Trophoblast cell (in vitro differentiated cells and primary cell): ENCODE data around the gene MSRB1.
"Not testable (repeated sequence)": the region's sequence is repeated elsewhere in the genome, so short reads cannot be mapped to it uniquely, and the experiment has no call there.

ENCODE experiments used
- DNase-seq, 2 donors: peaks; one replicate each; pipeline ENCODE4 v3.0.0-alpha.2; 2016
- H2AFZ ChIP-seq: 2 replicates; pipeline ENCODE4 v1.6.1; 2013; ENCODE audit warnings: low read length, moderate library complexity, mild to moderate bottlenecking; ENCODE audit not compliant: insufficient read depth, poor library complexity
- H2AK5ac ChIP-seq: 2 replicates; pipeline ENCODE4 v1.6.1; 2013; ENCODE audit warnings: mild to moderate bottlenecking, low read length
- H2BK120ac ChIP-seq: 2 replicates; pipeline ENCODE4 v1.6.1; 2013; ENCODE audit warnings: low read length, mild to moderate bottlenecking, moderate library complexity; ENCODE audit not compliant: insufficient read depth, poor library complexity
- H2BK12ac ChIP-seq: 2 replicates; pipeline ENCODE4 v1.6.1; 2013; ENCODE audit warnings: mild to moderate bottlenecking, low read length, moderate library complexity
- H2BK5ac ChIP-seq: 2 replicates; pipeline ENCODE4 v1.6.1; 2013; ENCODE audit warnings: low read length, low read depth, moderate library complexity, mild to moderate bottlenecking; ENCODE audit not compliant: poor library complexity
- H3K14ac ChIP-seq: 2 replicates; pipeline ENCODE4 v1.6.1; 2013; ENCODE audit warnings: mild to moderate bottlenecking, low read length
- H3K18ac ChIP-seq: 2 replicates; pipeline ENCODE4 v1.6.1; 2013; ENCODE audit warnings: mild to moderate bottlenecking, low read length
- H3K23ac ChIP-seq: 2 replicates; pipeline ENCODE4 v1.6.1; 2013; ENCODE audit warnings: low read length
- H3K27ac ChIP-seq: 2 replicates; pipeline ENCODE4 v1.5.1; 2013; ENCODE audit warnings: low read depth, mild to moderate bottlenecking, inconsistent platforms, low read length, moderate library complexity
- H3K27me3 ChIP-seq: 2 replicates; pipeline ENCODE4 v1.6.1; 2013; ENCODE audit warnings: inconsistent platforms, mild to moderate bottlenecking, low read length, moderate library complexity; ENCODE audit not compliant: insufficient read depth
- H3K36me3 ChIP-seq, 2 experiments: 1 replicate in 1 of 2; 2 replicates in 1 of 2; pipeline ENCODE4 v1.6.1; 2013; ENCODE audit warnings: low read length in 2 of 2, mild to moderate bottlenecking in 2 of 2, moderate library complexity in 1 of 2; ENCODE audit not compliant: insufficient read depth in 2 of 2, control insufficient read depth in 1 of 2
- H3K4ac ChIP-seq: 2 replicates; pipeline ENCODE4 v1.6.1; 2013; ENCODE audit warnings: low read depth, mild to moderate bottlenecking, low read length, moderate library complexity
- H3K4me1 ChIP-seq, 2 experiments: 1 replicate in 1 of 2; 2 replicates in 1 of 2; pipeline ENCODE4 v1.6.1; 2013; ENCODE audit warnings: low read length in 2 of 2, mild to moderate bottlenecking in 2 of 2, moderate library complexity in 1 of 2; ENCODE audit not compliant: insufficient read depth in 2 of 2, control insufficient read depth in 1 of 2
- H3K4me2 ChIP-seq: 2 replicates; pipeline ENCODE4 v1.6.1; 2013; ENCODE audit warnings: inconsistent platforms, mild to moderate bottlenecking, low read length, moderate library complexity
- H3K4me3 ChIP-seq: 2 replicates; pipeline ENCODE4 v1.5.1; 2013; ENCODE audit warnings: mild to moderate bottlenecking, low read depth, low read length, inconsistent platforms
- H3K79me1 ChIP-seq: one replicate; pipeline ENCODE4 v1.6.1; 2013; ENCODE audit warnings: low read length
- H3K79me2 ChIP-seq: 2 replicates; pipeline ENCODE4 v1.6.1; 2013; ENCODE audit warnings: low read length, mild to moderate bottlenecking; ENCODE audit not compliant: control insufficient read depth, insufficient read depth, poor library complexity
- H3K9ac ChIP-seq: 2 replicates; pipeline ENCODE4 v1.6.1; 2013; ENCODE audit warnings: mild to moderate bottlenecking, low read length
- H3K9me3 ChIP-seq: 2 replicates; pipeline ENCODE4 v1.6.1; 2013; ENCODE audit warnings: low read depth, mild to moderate bottlenecking, control low read depth, inconsistent platforms, low read length; ENCODE audit not compliant: insufficient read depth
- H4K12ac ChIP-seq: 2 replicates; pipeline ENCODE4 v1.6.1; 2013; ENCODE audit warnings: low read depth, mild to moderate bottlenecking, low read length, moderate library complexity
- H4K8ac ChIP-seq: 2 replicates; pipeline ENCODE4 v1.6.1; 2013; ENCODE audit warnings: low read depth, mild to moderate bottlenecking, low read length, moderate library complexity
- H4K91ac ChIP-seq: one replicate; pipeline ENCODE4 v1.6.1; 2013; ENCODE audit warnings: low read depth, mild to moderate bottlenecking, low read length, moderate library complexity
- WGBS: extraction: QIAGEN DNeasy Blood & Tissue Kit; methylation state at CpG from one replicate; pipeline ENCODE4 v1.1.7; 2013; ENCODE audit warnings: missing lambda C conversion rate; ENCODE audit not compliant: insufficient read length, insufficient coverage; ENCODE audit errors: extremely low coverage; 5-methylcytosine and 5-hydroxymethylcytosine counted together

Gene MSRB1

DNA sequence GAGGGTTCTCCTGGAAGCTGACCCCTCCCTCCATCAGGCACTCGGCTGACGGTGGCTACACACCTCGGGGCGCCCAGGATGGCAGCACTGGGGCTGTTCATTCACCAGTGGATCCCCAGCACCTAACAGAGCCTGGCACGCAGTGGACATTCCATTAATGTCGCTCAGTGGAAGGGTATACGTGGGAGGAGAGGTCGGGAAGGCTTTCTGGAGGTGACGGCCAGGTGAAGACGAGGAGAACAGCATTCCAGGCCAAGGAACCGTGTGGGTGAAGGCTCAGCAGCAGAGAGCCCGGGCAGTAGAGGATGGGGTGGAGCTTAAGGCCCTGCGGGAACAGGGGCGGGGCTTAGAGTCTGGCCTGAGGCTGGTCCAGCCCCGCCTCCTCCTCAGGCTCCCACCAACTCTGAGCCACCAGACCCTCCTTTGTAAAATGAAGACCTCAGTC lies 22.2 kb downstream of the MSRB1 start:
- peak; percentile 81 to 82 for DNase-seq
- Histone ChIP-seq H3K27ac (no peak overlapping the region), H4K91ac (no peak overlapping the region), H3K79me1 (no peaks in the 10 kb centered on the region), H3K14ac (no peak overlapping the region), H3K23ac (no peak overlapping the region), H3K18ac (no peak overlapping the region), H2BK5ac (no peak overlapping the region), H2AK5ac (no peak overlapping the region), H3K4ac (no peak overlapping the region), H3K4me2 (no peak overlapping the region), H3K36me3 (no peaks in the 10 kb centered on the region), H3K9me3 (peaks cover 5% of the 10 kb centered on the region), H2AFZ (no peak overlapping the region), H3K4me1 (peaks cover 0 to 4% of the 10 kb centered on the region in 2 experiments), H4K8ac (no peak overlapping the region), H3K79me2 (no peaks in the 10 kb centered on the region), H4K12ac (no peak overlapping the region), H3K4me3 (no peak overlapping the region), H3K27me3 (peaks cover 59% of the 10 kb centered on the region), H2BK12ac (no peak overlapping the region), H3K9ac (no peak overlapping the region), H2BK120ac (no peak overlapping the region)
- no CpG with 5 or more reads among the region's 15 CpGs for WGBS

DNA sequence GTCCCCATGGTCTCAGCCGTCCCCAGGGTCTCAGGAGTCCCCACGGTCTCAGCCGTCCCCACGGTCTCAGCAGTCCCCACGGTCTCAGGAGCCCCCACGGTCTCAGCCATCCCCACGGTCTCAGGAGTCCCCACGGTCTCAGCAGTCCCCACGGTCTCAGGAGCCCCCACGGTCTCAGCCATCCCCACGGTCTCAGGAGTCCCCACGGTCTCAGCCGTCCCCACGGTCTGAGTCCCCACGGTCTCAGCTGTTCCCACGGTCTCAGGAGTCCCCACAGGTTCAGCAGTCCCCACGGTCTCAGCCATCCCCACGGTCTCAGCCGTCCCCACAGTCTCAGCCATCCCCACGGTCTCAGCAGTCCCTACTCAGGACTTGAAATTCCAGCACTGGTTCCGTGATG lies 22.9 kb downstream of the MSRB1 start:
- not testable (repeated sequence) for H3K9me3 ChIP-seq, H4K8ac ChIP-seq

DNA sequence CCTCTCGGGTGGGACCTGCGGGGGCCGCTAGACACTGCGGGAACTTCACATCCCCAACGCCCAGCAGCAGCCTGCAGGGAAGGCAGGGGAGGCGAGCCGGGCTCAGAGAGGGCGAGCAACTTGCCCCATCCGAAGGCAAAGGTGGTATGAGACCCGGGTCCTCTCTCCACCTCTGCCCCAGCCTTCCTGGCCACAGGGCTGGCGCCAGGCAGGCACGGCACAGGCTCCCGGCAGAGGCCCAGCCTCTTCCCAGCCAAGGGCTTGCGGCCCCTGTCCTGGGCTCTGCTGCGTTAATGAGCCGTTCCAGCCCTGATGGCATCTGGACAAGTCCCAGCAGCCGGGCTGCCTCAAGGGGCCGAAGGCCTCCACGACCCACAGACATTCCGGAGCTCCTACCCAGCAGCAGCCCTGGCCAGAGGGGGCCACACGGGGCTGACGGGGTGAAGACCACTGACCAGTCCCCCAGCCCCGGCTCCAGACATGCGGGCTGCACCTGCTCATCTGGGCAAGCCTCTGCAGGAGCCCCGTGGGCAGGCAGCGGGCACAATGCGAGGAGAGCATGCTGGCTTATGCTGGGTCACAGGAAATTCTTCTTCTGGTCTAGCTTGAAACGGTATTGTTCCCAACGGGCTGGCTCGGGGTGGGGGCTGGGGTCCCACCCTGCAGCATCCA lies 23.5 kb downstream of the MSRB1 start:
- Histone ChIP-seq H3K4me1 (peaks cover 0 to 4% of the 10 kb centered on the region in 2 experiments), H2AFZ (no peak overlapping the region), H3K79me1 (no peaks in the 10 kb centered on the region), H3K9ac (no peak overlapping the region), H3K14ac (no peak overlapping the region), H4K12ac (no peak overlapping the region), H3K27me3 (peaks cover 65% of the 10 kb centered on the region), H3K18ac (no peak overlapping the region), H4K91ac (no peak overlapping the region), H3K27ac (no peak overlapping the region), H3K4ac (no peak overlapping the region), H3K9me3 (peaks cover 5% of the 10 kb centered on the region), H3K4me3 (no peak overlapping the region), H2BK5ac (no peak overlapping the region), H4K8ac (no peak overlapping the region), H3K79me2 (no peaks in the 10 kb centered on the region), H3K36me3 (no peaks in the 10 kb centered on the region), H2BK120ac (no peak overlapping the region), H2BK12ac (no peak overlapping the region), H3K4me2 (no peak overlapping the region), H2AK5ac (no peak overlapping the region), H3K23ac (no peak overlapping the region)
- DNase-seq = peak in 1 of 2 donors; percentile 24
- no CpG with 5 or more reads among the region's 30 CpGs for WGBS

More for the DNA sequence above, 22.9 kb downstream of the MSRB1 start:
- not testable (repeated sequence) for H4K12ac ChIP-seq, H3K4me2 ChIP-seq, H3K9ac ChIP-seq, DNase-seq, H3K79me2 ChIP-seq, H3K27ac ChIP-seq, H2BK12ac ChIP-seq, H3K18ac ChIP-seq, H3K4ac ChIP-seq, H3K14ac ChIP-seq, H4K91ac ChIP-seq, H2BK5ac ChIP-seq, H3K4me1 ChIP-seq, H2AK5ac ChIP-seq, H2AFZ ChIP-seq, H3K4me3 ChIP-seq, H3K36me3 ChIP-seq, H2BK120ac ChIP-seq, H3K23ac ChIP-seq, H3K79me1 ChIP-seq
- WGBS = no CpG with 5 or more reads among the region's 21 CpGs
- H3K27me3 ChIP-seq = peaks cover 60% of the 10 kb centered on the region

DNA sequence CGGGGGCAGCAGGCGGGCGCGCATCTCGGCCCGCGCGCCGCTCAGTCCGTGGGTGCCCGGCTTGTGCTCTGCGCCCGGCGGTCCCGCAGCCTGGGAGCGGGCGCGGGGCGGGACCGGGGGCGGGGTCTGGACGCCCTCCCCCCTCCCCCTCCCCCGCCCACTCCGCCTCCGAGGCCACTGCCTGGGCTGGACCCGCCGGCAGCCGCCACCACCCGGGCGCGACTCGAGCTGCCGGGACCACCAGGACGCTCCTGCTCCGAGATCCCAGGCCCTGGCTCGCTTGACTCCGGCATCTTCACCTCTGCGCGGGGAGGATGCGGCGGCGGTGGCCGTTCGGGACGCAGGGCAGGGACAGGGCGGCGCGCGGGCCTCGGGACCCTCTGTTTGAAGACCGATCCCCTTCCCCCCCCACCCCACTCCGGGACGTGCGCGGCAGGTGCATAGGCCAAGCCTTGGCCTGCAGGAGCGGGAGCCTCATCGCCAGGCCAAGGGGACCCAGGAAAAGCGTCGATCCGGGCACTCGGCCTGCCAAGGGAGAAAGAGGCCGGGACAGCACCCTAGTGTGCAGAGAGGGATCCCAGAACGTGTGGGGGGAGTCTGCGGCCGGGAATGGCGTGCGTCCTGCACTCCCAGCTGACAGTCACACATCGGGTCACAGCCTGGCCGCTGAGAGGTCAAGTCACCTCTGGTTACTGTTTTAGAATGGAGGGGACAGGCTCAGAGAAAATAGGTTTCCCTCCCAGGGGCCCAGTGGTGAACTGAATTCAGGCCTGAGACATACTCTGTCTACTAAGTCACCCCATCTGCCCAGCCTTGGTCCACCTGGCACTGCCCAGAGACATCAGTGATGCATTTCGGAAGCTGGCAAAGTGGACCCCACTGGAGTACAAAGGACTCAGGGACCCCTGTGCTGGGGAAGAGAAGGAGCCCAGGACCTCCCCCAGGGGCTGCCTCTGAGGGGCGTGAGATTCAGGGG lies 24.4 kb downstream of the MSRB1 start, which contains the start of gene HS3ST6:
HS3ST6 (minus strand) TSS at position 65 of the 976 bp plus-strand sequence. CDS start 92 bp downstream, outside the sequence.
- Histone ChIP-seq H3K27ac (no peak within 1 kb of the TSS), H3K23ac (no peak within 1 kb of the TSS), H3K9ac (no peak within 1 kb of the TSS), H2BK120ac (no peak within 1 kb of the TSS), H4K91ac (no peak within 1 kb of the TSS), H3K4me2 (no peak within 1 kb of the TSS), H3K14ac (no peak within 1 kb of the TSS), H4K12ac (no peak within 1 kb of the TSS), H2AK5ac (no peak within 1 kb of the TSS), H3K79me1 (no peaks in the 10 kb centered on the region), H3K4me3 (no peak within 1 kb of the TSS), H3K36me3 (no peaks in the 10 kb centered on the region), H3K4me1 (peaks cover 0 to 4% of the 10 kb centered on the region in 2 experiments), H3K9me3 (peaks cover 5% of the 10 kb centered on the region), H3K18ac (no peak within 1 kb of the TSS), H3K4ac (no peak within 1 kb of the TSS), H3K79me2 (no peaks in the 10 kb centered on the region), H4K8ac (no peak within 1 kb of the TSS), H2BK12ac (no peak within 1 kb of the TSS), H2BK5ac (no peak within 1 kb of the TSS), H3K27me3 (peaks cover 65% of the 10 kb centered on the region), H2AFZ (no peak within 1 kb of the TSS)
- WGBS = no CpG with 5 or more reads among the region's 71 CpGs
- DNase-seq = peak in 1 of 2 donors; percentile 32
